Skin of body (tissue), 3 donors: Measurements from ENCODE around the gene GAGE12E. TPM values are rescaled to one million over a fixed set of nuclear protein-coding genes. Genes with fewer than 3 reads are reported as not detected.
"Not testable (repeated sequence)": the region's sequence is repeated elsewhere in the genome, so short reads cannot be mapped to it uniquely, and the experiment has no call there.

ENCODE experiments used
- DNase-seq: peaks from one replicate; lab custom pipeline; 2025; lab: John Stamatoyannopoulos, UW
- small RNA-seq: library from RNA; depleted of rRNA; stranded (forward); fragments of <200 nt; gene quantifications from one replicate; pipeline ENCODE3, GENCODE V24; 2014; ENCODE audit warnings: low replicate concordance
- total RNA-seq: library from RNA; depleted of rRNA; stranded (reverse); fragments of >200 nt; gene quantifications from one replicate; pipeline ENCODE4 v1.2.3, GENCODE V29; 2014

GAGE12E gene, protein sequence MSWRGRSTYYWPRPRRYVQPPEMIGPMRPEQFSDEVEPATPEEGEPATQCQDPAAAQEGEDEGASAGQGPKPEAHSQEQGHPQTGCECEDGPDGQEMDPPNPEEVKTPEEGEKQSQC
- not detected for total RNA-seq

DNA sequence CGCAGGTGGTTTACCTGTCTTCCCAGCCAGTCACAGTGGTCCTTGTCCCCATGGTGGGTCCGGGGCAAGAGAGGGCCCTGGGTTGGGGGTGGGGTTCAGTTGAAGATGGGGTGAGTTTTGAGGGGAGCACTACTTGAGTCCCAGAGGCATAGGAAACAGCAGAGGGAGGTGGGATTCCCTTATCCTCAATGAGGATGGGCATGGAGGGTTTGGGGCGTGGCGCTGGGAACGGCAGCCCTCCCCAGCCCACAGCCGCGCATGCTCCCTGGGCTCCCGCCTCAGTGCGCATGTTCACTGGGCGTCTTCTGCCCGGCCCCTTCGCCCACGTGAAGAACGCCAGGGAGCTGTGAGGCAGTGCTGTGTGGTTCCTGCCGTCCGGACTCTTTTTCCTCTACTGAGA is at the start of gene GAGE12E:
TSS of gene GAGE12E (plus strand) at position 301 of the 400 bp plus-strand sequence. CDS start 1,155 bp downstream, outside the sequence.
- DNase-seq = not testable (repeated sequence)

DNA sequence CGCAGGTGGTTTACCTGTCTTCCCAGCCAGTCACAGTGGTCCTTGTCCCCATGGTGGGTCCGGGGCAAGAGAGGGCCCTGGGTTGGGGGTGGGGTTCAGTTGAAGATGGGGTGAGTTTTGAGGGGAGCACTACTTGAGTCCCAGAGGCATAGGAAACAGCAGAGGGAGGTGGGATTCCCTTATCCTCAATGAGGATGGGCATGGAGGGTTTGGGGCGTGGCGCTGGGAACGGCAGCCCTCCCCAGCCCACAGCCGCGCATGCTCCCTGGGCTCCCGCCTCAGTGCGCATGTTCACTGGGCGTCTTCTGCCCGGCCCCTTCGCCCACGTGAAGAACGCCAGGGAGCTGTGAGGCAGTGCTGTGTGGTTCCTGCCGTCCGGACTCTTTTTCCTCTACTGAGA is 19.2 kb upstream of the GAGE12E start, which contains the start of gene GAGE12C:
TSS of gene GAGE12C (plus strand) at position 301 of the 400 bp plus-strand sequence. CDS start 1,155 bp downstream, outside the sequence.
- not testable (repeated sequence) for DNase-seq

DNA sequence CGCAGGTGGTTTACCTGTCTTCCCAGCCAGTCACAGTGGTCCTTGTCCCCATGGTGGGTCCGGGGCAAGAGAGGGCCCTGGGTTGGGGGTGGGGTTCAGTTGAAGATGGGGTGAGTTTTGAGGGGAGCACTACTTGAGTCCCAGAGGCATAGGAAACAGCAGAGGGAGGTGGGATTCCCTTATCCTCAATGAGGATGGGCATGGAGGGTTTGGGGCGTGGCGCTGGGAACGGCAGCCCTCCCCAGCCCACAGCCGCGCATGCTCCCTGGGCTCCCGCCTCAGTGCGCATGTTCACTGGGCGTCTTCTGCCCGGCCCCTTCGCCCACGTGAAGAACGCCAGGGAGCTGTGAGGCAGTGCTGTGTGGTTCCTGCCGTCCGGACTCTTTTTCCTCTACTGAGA is 9.7 kb upstream of the GAGE12E start, which contains the start of gene GAGE12D:
TSS of gene GAGE12D (plus strand) at position 301 of the 400 bp plus-strand sequence. CDS start 1,155 bp downstream, outside the sequence.
- DNase-seq = not testable (repeated sequence)

DNA sequence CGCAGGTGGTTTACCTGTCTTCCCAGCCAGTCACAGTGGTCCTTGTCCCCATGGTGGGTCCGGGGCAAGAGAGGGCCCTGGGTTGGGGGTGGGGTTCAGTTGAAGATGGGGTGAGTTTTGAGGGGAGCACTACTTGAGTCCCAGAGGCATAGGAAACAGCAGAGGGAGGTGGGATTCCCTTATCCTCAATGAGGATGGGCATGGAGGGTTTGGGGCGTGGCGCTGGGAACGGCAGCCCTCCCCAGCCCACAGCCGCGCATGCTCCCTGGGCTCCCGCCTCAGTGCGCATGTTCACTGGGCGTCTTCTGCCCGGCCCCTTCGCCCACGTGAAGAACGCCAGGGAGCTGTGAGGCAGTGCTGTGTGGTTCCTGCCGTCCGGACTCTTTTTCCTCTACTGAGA is 9.5 kb downstream of the GAGE12E start, which contains the start of gene GAGE12F:
TSS of gene GAGE12F (plus strand) at position 301 of the 400 bp plus-strand sequence. CDS start 1,155 bp downstream, outside the sequence.
- DNase-seq = not testable (repeated sequence)

- not testable (repeated sequence) for DNase-seq
Measured at GRCh38 chrX:49568728-49569127, 17.6 kb downstream of the GAGE12E start.

DNA sequence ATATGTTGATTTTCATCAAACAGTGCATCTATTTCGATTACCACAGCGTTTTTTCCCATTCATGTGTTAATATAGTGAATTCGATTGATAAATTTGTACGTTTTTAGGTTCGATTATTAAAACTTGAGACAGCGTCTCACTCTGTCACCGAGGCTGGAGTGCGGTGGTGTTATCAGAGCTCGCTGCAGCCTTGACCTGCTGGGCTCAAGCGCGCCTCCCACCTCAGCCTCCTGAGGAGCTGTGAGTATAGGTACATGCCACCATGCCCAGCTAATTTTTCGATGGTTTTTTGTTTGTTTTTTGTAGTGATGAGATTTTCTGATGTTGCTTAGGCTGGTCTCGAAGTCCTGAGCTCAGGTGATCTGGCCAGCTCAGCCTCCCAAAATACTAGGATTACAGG is 18.1 kb downstream of the GAGE12E start:
- not testable (repeated sequence) for DNase-seq

GRCh38 chrX:49570100-49570499 is 19.0 kb downstream of the GAGE12E start, which contains the start of gene GAGE12G:
Gene GAGE12G, plus strand, starts transcription at chrX:49570400. Its CDS starts 1,155 bp downstream, at chrX:49571555.
- not testable (repeated sequence) for DNase-seq

DNA sequence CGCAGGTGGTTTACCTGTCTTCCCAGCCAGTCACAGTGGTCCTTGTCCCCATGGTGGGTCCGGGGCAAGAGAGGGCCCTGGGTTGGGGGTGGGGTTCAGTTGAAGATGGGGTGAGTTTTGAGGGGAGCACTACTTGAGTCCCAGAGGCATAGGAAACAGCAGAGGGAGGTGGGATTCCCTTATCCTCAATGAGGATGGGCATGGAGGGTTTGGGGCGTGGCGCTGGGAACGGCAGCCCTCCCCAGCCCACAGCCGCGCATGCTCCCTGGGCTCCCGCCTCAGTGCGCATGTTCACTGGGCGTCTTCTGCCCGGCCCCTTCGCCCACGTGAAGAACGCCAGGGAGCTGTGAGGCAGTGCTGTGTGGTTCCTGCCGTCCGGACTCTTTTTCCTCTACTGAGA is 28.6 kb downstream of the GAGE12E start, which contains the start of gene GAGE12H:
TSS of gene GAGE12H (plus strand) at position 301 of the 400 bp plus-strand sequence. CDS start 1,155 bp downstream, outside the sequence.
- DNase-seq = not testable (repeated sequence)

- DNase-seq = not testable (repeated sequence)
Measured at GRCh38 chrX:49589196-49589595, 38.1 kb downstream of the GAGE12E start, which contains the start of gene GAGE2A. Gene GAGE2A, plus strand, starts transcription at chrX:49589496. Its CDS starts 1,155 bp downstream, at chrX:49590651.

GRCh38 chrX:49589769-49590478 is 38.8 kb downstream of the GAGE12E start:
- not testable (repeated sequence) for DNase-seq

GRCh38 chrX:49590488-49590887 is 39.4 kb downstream of the GAGE12E start:
- not testable (repeated sequence) for DNase-seq

- DNase-seq = not testable (repeated sequence)
Measured at GRCh38 chrX:49598720-49599119, 47.6 kb downstream of the GAGE12E start, which contains the start of gene GAGE1. Gene GAGE1, plus strand, starts transcription at chrX:49599020. Its CDS starts 1,155 bp downstream, at chrX:49600175.

Small RNA genes lying within 50 kb of the gene (small RNA-seq; reads per million reads assigned to genes)
- gene GAGE12B = not detected

Other genes starting within 250 kb of the GAGE12E start
- not detected for gene GAGE10, start 247.6 kb upstream of the GAGE12E start, total RNA-seq
- gene GAGE12J, start 229.3 kb upstream of the GAGE12E start, total RNA-seq = not detected
- not detected for gene GAGE13, start 219.7 kb upstream of the GAGE12E start, total RNA-seq
- not detected for gene GAGE12C, start 19.1 kb upstream of the GAGE12E start, total RNA-seq
- not detected for gene GAGE12D, start 9.6 kb upstream of the GAGE12E start, total RNA-seq
- not detected for gene GAGE12F, start 9.6 kb downstream of the GAGE12E start, total RNA-seq
- gene GAGE12G, start 19.1 kb downstream of the GAGE12E start, total RNA-seq = not detected
- gene GAGE12H, start 28.7 kb downstream of the GAGE12E start, total RNA-seq = not detected
- gene GAGE2A, start 38.2 kb downstream of the GAGE12E start, total RNA-seq = not detected
- not detected for gene GAGE1, start 47.7 kb downstream of the GAGE12E start, total RNA-seq
- gene PAGE1, start 144.7 kb downstream of the GAGE12E start, total RNA-seq = not detected